GM19035 (cell line): ENCODE results near the gene PROSER3.

Source experiments
- ATAC-seq: cut with Tn5 transposase; IDR thresholded peaks from one replicate; pipeline ENCODE4 v1.9.1; 2021; ENCODE audit not compliant: unreplicated experiment

Gene PROSER3

DNA sequence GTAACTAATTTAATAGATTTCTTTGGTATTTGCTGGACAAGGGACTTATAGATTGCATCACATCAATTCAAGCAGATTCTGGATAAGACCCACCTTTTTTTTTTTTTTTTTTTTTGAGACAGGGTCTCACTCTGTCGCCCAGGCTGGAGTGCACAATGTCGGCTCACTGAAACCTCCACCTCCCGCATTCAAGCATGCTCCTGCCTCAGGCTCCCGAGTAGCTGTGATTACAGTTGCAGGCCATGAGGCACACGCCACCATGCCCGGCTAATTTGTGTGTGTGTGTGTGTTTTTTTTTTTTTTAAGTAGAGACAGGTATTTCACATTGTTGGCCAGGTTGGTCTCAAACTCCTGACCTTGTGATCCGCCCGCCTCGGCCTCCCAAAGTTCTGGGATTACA, 58.9 kb downstream of the PROSER3 start:
- ATAC-seq, result no peak

GRCh38 chr19:35818445-35818844, 60.5 kb downstream of the PROSER3 start:
- ATAC-seq, result no peak
